Endothelial cell of umbilical vein (primary cell): Measurements from ENCODE around the gene STMP1.

Experiments
- POLR2A ChIP-seq: IDR thresholded peaks from 2 replicates; pipeline ENCODE4 v1.6.1; 2012; ENCODE audit warnings: low read depth, mild to moderate bottlenecking, control low read depth, low read length
- POLR2AphosphoS5 ChIP-seq: IDR thresholded peaks from 2 replicates; pipeline ENCODE4 v1.6.1; 2012; ENCODE audit warnings: low read depth, mild to moderate bottlenecking, control low read depth, low read length, moderate library complexity; ENCODE audit not compliant: insufficient read depth

DNA sequence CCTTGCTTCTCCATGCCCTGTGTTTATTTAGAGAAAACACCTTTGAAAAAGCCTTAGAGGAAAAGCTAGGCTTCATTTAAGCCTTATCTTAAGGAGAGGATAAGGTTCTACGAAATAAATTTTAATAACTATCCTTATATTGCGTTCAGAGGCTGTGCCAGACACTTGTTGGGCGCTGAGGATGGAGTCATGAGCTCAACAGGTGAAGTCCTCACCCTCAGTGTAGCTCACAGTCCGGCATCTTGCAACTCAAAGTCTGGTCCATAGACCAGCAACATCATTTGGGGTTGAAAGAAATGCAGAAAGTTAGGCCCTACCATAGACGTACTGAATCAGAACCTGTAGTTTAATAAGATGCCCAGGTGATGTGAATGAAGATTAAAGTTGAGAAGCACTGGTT, 3.8 kb upstream of the STMP1 start:
- TF ChIP-seq POLR2A: no peak
- TF ChIP-seq POLR2AphosphoS5: no peak
